ENCODE results near the gene CPNE6. TPM values are rescaled to one million over a fixed set of nuclear protein-coding genes. Genes with fewer than 3 reads are reported as not detected.

The CPNE6 gene
- total RNA-seq, 1 donor from 2014 or later: 0.09 TPM

- peaks cover 13% of the 10 kb centered on the region for H3K4me1 Mint-ChIP-seq
- TF ChIP-seq CTCF (IDR thresholded peaks at IDR 0.05): no peak
- peaks cover 1% of the 10 kb centered on the region for H3K36me3 Mint-ChIP-seq (ENCODE audit: low read depth)
- intact Hi-C loops (cut with micrococcal nuclease): no loop called here
- peaks cover 6% of the 10 kb centered on the region for H3K27me3 Mint-ChIP-seq
- POLR2A ChIA-PET: interaction anchor here (1.3 to 2.8 kb wide), 2 partner anchors 38 to 58 kb away, joined by 8 to 10 read pairs; partner anchors contain the start of genes DCAF11, NRL and PCK2
- ATAC-seq (ENCODE audit: low read depth): no peak
- CTCF ChIA-PET: interaction anchor here (0.5 to 4.8 kb wide), 4 partner anchors 24 to 70 kb away, joined by 3 to 138 read pairs (median 51); partner anchors contain the start of gene PCK2
- H3K4me3 Mint-ChIP-seq: no peak overlapping the region
- no peak overlapping the region for H3K27ac Mint-ChIP-seq
- no peak for DNase-seq
- no peaks in the 10 kb centered on the region for H3K9me3 Mint-ChIP-seq
Observed at GRCh38 chr14:24055971-24056799, 15.2 kb upstream of the CPNE6 start.

- no peak overlapping the region for H3K4me3 Mint-ChIP-seq
- H3K27ac Mint-ChIP-seq: no peak overlapping the region
- POLR2A ChIA-PET: interaction anchor here (1.3 to 2.8 kb wide), 5 partner anchors 35 to 90 kb away, joined by 3 to 18 read pairs (median 10); partner anchors contain the start of genes DCAF11, NRL, PCK2 and RNF31
- no peak for ATAC-seq (ENCODE audit: low read depth)
- H3K27me3 Mint-ChIP-seq: peaks cover 6% of the 10 kb centered on the region
- H3K4me1 Mint-ChIP-seq: peaks cover 10% of the 10 kb centered on the region
- DNase-seq: no peak
- TF ChIP-seq CTCF (IDR thresholded peaks at IDR 0.05): no peak
- intact Hi-C loops (cut with micrococcal nuclease): no loop called here
- CTCF ChIA-PET: interaction anchor here (1.5 to 4.8 kb wide), 4 partner anchors 11 to 51 kb away, joined by 3 to 138 read pairs (median 51); partner anchors contain the start of gene PCK2
- peaks cover 1% of the 10 kb centered on the region for H3K36me3 Mint-ChIP-seq (ENCODE audit: low read depth)
- H3K9me3 Mint-ChIP-seq: no peaks in the 10 kb centered on the region
Observed at GRCh38 chr14:24056800-24057184, 14.6 kb upstream of the CPNE6 start.

GRCh38 chr14:24057271-24057670, 14.1 kb upstream of the CPNE6 start:
- TF ChIP-seq CTCF (IDR thresholded peaks at IDR 0.05): no peak
- H3K9me3 Mint-ChIP-seq: no peaks in the 10 kb centered on the region
- CTCF ChIA-PET: interaction anchor here (0.9 to 4.8 kb wide), 10 partner anchors 11 to 240 kb away, joined by 3 to 138 read pairs (median 5); partner anchors contain the start of genes IRF9, PCK2 and TINF2
- POLR2A ChIA-PET: interaction anchor here (1.3 to 2.8 kb wide), 4 partner anchors 34 to 90 kb away, joined by 3 to 18 read pairs (median 14); partner anchors contain the start of genes DCAF11, NRL, PCK2 and RNF31
- H3K27me3 Mint-ChIP-seq: peaks cover 6% of the 10 kb centered on the region
- H3K4me3 Mint-ChIP-seq: no peak overlapping the region
- H3K4me1 Mint-ChIP-seq: peaks cover 10% of the 10 kb centered on the region
- H3K36me3 Mint-ChIP-seq (ENCODE audit: low read depth): peaks cover 1% of the 10 kb centered on the region
- DNase-seq (no peak), ATAC-seq (ENCODE audit: low read depth) (no peak)
- intact Hi-C loops (cut with micrococcal nuclease): no loop called here
- H3K27ac Mint-ChIP-seq: no peak overlapping the region

DNA sequence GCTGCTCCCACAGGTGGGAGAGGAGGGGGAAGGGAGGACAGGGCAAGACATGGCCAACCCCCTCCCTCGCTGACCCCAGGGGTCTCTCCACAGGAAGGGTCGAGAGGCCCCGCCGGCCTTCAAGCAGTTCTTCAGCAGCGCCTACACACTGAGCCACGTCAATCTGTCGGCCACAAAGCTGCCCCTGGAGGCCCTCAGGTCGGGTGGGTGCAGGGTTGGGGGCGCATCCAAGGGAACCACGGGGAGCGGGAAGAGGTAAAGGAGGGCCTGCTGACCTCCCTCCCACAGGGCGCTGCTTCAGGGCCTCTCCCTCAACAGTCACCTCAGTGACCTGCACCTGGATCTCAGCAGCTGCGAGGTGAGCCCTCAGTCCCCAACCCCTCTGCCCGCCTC, 13.5 kb upstream of the CPNE6 start:
- intact Hi-C loops (cut with micrococcal nuclease): loop anchor here (1.0 kb wide), 6 partner anchors 32 to 239 kb away; partner anchors contain the start of gene IRF9
- Mint-ChIP-seq H3K4me3 (no peak overlapping the region), H3K4me1 (peaks cover 5% of the 10 kb centered on the region), H3K36me3 (ENCODE audit: low read depth) (peaks cover 1% of the 10 kb centered on the region), H3K27ac (no peak overlapping the region), H3K27me3 (peaks cover 5% of the 10 kb centered on the region), H3K9me3 (no peaks in the 10 kb centered on the region)
- ChIA-PET CTCF (interaction anchor here (0.8 to 4.8 kb wide), 17 partner anchors 11 to 250 kb away, joined by 3 to 138 read pairs (median 5); partner anchors contain the start of genes CIDEB, IRF9, PCK2 and TINF2), POLR2A (interaction anchor here (0.6 to 2.8 kb wide), 10 partner anchors 17 to 189 kb away, joined by 3 to 18 read pairs (median 9); partner anchors contain the start of genes DCAF11, IRF9, NRL and PCK2)
- ATAC-seq (ENCODE audit: low read depth) (no peak), DNase-seq (no peak)
- no peak for TF ChIP-seq CTCF (IDR thresholded peaks at IDR 0.05)
